GM18526 (cell line): Measurements from ENCODE around the gene SC5D.

Source experiments
- POLR2A ChIP-seq: IDR thresholded peaks from 3 replicates; pipeline ENCODE4 v1.6.1; 2011; ENCODE audit not compliant: insufficient read length; ENCODE audit errors: extremely low read depth

The SC5D gene

DNA sequence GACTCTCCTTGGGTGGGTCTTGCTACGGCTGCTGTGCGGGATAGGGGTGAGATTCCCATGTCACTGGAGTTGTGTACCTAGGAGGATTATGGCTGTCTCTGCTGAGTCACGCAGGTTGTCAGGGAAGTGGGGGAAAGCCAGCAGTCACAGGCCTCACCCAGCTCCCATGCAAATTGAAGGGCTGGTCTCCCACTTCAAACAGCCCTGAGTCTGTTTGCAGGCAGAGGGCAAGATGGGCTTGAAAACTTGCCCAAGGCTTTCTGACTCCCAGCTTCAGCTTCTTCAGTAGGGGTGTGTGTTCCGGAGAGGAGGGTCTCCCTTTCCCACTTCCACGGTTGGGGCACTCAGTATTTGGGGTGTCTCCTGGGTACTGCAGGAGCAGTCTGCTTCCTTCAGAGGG lies 10.9 kb upstream of the SC5D start:
- TF ChIP-seq POLR2A: no peak

DNA sequence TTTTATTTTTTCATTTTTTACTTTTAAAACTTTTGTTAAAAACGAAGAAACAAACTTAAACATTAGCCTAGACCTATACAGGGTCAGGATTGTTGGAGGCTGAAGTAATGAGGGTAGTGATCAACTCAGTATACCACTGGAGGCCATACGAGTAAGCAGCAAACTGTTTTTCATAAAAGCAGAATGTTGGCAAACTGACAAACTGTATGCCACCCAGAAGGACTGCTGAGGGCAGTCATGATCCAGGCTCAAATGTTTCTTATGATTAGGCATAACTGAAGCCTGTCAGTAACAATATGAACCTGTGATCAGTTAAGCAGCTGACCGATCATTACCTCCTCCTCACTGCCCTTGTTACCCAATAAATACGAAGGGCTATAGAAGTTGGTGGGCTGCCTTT lies 10.2 kb upstream of the SC5D start:
- TF ChIP-seq POLR2A: no peak

DNA sequence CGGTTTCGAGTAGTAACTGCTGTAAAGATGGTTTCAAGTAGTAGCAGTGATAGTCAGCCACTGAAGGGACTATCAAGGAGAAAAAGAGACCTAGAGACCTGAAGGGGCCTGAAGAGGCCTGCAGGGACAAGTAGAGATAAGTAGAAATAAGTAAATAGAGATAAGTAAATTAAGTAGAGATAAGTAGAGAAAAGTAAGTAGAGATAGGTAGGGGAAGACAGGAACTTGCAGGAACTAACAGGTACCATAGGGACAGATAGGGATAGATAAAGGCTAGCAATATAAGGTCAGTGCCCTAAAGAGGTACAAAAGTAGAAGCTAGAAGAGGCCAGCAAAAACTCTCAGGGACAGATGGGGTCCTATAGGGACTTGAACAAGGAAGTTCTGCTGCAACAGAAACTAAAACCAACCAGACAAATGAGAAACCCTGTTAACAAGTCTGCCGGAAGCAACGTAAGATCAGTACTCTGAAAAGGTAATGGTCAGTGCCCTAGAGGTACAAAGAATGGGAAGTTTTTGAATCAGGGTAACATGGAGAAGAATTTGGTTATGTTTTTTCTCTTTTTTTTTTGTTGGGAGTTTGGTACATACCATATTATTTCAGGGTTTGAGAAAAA lies 9.6 kb upstream of the SC5D start:
- no peak for TF ChIP-seq POLR2A

DNA sequence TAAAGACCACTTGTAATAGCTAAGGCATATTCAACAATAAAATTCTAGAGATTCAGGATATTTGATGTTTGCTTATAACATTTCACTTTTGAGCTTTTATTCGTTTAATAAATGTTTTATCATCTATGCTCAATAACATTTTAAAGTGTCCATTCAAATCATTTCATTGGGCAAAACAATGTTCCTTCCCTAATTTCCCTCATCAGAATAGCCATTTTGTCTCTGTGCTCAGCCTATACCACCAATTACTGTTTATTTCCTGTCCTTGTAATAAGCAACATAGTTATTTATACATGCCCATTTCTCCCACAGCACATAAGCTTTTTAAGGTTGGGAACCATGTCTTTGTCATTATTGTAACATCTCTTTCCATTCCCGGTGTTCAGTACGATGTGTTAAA lies 1.3 kb upstream of the SC5D start:
- no peak for TF ChIP-seq POLR2A

DNA sequence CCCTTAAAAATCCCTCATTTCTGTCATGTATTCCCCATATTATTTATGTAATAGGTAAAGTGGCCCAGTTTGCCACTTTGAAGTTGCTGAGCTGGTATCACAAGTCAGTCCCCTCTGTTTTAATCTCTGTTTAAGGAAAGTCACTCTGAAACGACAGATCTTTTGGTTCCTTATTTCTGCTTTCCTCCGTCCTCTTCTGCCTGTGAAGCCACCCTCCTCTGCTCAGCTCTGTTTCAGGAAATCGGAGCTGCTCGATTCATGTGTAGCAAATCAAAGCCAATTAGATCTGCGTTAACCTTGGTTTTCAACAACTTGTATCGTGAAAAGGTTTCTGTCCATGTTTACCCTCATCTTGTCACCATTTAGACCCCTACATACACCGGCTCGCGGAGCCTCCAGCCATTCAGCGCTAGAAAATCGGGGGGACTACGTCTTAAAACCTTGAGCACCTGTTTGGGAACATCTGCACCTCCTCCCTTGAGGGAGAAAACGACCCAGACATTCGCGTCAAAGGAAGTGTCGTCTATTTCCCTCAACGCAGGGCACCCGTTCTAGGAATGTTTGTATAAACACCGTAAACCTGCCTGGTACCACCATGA lies 576 bp upstream of the SC5D start:
- TF ChIP-seq POLR2A: no peak

DNA sequence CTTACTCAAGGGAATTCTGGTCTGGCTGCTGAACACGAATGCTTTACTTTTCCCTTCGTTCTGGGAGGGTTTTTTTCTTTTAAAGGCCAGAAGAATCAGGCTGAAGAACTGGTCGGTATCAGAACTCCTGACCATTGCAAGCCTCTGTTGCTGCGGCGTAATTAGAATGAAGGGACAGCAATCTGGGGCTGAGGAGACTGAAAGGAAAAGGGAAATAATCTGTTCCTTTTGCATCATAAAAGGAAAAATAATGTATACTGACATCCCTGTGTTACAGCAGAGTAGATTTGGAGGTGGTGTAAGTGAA lies 670 bp downstream of the SC5D start:
- no peak for TF ChIP-seq POLR2A

DNA sequence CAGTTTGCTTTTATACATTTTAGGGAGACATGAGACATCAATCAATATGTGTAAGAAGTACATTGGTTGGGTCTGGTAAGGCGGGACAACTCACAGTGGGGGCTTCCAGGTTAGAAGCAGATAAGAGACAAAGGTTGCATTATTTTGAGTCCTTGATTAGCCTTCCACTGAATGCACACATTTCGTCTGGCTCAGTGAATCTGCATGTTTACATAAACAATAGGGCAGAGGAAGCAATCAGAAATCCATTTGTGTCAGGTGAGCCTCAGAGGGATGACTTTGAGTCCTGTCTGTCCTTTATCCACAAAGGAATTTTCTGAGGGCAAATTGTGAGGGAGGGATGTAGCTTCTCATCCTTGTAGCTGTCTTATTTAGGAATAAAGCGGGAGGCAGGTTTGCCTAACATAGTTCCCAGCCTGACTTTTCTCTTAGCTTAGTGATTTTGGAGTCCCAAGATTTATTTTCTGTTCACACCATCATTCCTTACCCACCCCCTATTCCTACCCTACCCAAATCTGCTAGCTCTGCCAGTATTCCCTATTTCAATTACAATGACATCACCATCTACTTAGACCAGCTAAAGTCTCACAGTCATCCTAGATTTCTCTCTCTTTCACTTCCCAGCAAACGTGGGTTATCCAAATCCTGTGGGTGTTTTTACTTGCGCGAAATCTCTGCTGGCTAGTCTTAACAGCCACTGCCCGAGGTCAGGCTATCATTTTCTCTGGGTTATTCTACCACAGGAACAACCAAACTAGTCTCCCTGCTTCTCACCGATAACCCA lies 2.9 kb downstream of the SC5D start:
- TF ChIP-seq POLR2A: no peak

DNA sequence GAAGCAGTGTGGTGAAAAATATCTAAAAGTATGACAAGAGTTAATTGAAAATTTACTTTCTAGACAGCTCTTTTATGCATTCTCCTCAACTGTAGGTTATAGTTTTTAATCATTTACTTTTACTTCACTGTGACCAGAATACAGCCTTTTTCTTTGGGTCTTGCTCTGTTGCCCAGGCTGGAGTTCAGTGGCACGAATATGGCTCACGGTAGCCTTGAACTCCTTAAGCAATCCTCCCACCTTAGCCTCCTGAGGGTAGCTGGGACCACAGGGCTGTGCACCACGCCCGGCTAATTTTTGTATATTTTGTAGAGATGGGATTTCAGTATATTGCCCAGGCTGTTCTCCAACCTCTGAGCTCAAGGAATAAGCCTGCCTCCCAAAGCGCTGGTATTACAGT lies 5.3 kb downstream of the SC5D start:
- TF ChIP-seq POLR2A: no peak

DNA sequence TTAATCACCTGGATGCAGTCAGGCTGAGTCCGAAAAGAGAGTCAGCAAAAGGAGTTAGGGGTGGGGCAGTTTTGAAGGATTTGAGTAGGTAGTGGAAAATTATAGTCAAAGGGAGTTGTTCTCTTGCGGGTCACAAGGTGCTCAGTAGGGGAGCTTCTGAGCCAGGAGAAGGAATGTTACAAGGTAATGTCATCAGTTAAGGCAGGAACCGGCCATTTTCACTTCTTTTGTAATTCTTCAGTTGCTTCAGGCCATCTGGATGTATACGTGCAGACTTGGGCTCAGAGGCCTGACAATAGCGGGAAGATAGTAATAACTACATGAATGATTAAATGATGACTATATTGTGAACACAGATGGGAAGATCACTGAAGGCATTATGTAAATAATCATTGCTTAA lies 6.2 kb downstream of the SC5D start:
- no peak for TF ChIP-seq POLR2A

DNA sequence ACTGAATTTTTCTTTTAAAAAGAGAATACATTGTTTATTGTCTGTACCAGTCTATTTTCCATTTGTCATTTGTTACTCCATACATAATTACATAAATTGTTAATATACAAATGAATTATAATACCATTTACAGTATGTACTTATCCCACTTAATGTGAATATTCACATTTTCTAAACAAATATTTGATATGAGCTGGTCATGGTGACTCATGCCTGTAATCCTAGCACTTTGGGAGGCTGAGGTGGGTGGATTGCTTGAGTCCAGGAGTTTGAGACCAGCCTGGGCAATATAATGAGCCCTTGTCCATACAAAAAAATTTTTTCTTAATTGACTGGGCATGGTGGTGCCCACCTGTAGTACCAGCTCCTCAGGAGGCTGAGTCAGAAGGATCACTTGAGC lies 6.8 kb downstream of the SC5D start:
- no peak for TF ChIP-seq POLR2A

DNA sequence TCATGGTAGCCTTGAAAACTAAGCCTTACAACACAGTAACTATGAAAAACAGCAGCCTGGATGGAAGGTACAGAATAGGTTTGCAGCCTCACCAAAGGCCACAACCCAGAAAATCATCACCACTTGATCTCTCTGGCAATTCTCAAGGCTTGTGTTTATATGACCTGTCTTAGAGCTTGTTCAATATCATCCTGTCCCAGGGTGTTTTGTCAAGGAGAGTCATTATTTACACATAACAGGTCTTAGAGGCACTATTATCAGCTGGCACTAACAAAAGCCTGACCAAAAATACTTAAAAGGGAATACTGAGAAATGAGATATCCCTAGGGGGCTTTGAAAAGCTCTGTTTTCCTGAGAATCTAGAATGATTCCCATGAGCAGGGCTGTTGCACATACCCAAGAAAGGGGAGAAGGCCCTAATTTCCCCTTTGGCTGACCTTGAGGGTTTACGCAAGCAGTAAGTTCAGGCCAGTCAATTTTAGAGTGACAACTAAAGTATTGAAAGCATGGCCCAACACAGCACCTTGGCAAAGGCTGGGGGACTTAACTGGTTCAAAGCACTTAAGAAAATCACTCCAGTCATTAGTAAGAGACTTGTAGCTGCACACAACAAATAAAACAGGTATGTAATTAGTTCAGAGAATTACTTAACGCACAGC lies 7.9 kb downstream of the SC5D start:
- TF ChIP-seq POLR2A: no peak

DNA sequence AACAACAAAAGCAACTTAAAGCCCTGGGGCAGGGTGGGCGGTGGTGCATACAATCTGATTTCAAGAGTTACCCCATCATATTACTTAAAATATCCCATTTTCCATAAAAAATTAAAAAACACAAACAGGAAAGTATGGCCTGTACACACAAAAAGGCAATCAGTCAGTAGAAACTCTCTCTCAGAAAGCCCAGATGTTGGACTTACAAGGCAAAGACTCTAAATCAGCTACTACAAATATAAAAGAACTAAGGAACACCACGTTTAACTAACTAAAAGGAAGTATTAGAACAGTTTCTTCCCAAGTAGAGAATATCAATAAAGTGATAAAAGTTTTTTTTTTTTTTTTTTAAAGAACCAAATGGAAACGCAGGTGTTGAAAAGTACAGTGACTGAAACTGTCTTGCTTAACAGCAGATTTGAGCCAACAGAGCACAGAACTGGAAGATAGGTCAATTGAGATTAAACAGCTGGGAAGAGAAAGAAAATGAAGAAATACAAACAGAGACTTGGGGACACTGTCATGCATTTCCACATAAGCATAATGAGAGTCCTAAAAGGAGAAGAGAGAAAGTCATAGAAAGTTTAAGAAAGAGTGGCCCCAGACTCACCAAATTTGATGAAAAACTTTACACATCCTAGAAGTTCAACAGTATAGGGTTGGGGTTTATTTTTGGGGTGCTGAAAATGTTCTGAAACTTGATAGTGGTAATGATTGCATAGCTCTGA lies 8.6 kb downstream of the SC5D start:
- no peak for TF ChIP-seq POLR2A

DNA sequence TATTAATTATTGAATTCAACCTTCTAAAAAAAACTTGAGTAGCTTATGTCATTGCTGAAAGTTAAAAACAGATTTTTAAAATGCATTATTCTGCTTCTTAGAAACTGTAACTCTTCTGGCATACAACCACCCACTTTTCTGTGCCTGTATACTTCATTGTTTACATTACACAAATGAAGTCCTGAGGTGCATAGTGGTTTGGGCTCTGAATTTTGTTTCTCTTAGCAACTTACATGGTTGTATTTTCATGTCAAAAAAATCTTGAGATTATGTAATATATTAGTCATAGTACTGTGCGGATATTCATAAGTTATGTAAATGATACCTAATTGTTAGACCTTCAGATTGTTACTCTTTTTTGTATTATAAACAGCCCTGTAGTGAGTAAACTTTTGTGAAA lies 12.2 kb downstream of the SC5D start:
- no peak for TF ChIP-seq POLR2A

DNA sequence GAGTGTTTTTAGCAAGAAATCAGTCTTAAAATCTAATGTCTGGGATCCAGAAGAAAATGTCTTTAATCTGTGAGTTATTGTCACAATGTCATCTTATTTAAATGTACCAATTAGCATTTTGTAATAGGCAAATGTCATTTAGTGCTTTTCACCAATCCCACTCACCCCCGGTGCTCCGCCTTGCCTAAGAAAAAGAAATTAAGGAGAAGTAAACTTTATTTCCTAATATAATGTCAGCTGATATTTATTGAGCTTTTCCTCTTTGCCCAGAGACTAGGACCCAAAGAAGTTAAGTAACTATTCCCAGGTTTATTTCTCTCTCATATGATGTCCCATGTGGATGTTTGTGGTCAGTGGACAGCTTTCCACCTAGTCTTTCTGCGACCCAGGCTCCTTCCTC lies 16.2 kb downstream of the SC5D start:
- no peak for TF ChIP-seq POLR2A

DNA sequence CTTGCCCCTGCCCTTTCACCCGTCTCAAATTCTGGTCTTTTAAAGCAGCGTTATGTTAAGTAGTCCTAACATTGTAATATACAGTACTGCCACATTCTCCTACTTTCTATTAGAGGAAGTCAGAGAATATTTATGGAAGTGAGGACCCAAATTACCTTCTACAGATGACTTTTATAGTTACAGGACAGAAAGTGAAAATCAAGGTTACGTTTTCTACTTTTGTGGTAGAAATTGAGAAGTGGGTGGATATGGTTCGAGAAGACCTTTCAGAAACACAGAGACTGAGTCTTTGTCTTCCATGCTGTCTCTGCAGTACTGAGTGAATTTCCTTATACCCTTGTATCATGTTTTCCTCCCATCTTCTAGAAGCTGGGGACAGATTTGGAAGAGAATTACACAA lies 17.1 kb downstream of the SC5D start:
- TF ChIP-seq POLR2A: no peak

DNA sequence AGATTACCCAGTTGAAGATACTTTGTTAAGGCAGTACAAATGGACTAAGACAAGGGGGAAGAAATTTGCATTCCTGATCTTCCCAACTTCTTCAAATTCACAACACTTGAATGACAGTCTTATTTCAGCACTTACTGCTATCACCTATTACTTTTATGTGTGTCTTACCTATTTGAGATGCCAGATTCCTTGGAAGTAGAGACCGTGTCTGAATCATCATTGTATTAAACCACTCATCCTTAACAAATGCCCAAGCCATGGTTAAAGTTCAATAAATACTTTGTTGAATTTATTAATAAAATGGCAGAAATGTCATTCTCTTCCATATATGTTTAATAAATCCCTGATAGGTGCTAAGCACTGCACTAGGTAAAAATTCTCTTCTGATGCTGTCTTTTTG lies 18.3 kb downstream of the SC5D start:
- TF ChIP-seq POLR2A: no peak
